Loucy (cell line): Measurements from ENCODE around the gene ZNF620.

Experiments
- H2AFZ ChIP-seq: fragments of 200-600 bp; sonication (generic); 2 replicates; pipeline ENCODE4 v1.6.0; 2016; ENCODE audit warnings: antibody characterized with exemption, mild to moderate bottlenecking, low read length, moderate library complexity
- H3F3A ChIP-seq: fragments of 200-600 bp; 2 replicates; pipeline ENCODE4 v1.6.0; 2016; ENCODE audit warnings: antibody characterized with exemption, low read depth, mild to moderate bottlenecking
- H3K27me3 ChIP-seq: fragments of 200-600 bp; sonication (generic); 2 replicates; pipeline ENCODE4 v1.6.1; 2014; ENCODE audit warnings: low read length, mild to moderate bottlenecking; ENCODE audit not compliant: insufficient read depth, poor library complexity, severe bottlenecking
- H3K36me3 ChIP-seq: fragments of 200-600 bp; sonication (generic); 2 replicates; pipeline ENCODE4 v1.6.1; 2016; ENCODE audit warnings: low read length; ENCODE audit not compliant: insufficient read depth
- H3K4me1 ChIP-seq: fragments of 200-600 bp; sonication (generic); 2 replicates; pipeline ENCODE4 v1.5.1; 2014; ENCODE audit warnings: low read length, mild to moderate bottlenecking; ENCODE audit not compliant: insufficient read depth, poor library complexity, severe bottlenecking
- H3K4me2 ChIP-seq: fragments of 200-600 bp; sonication (generic); 2 replicates; pipeline ENCODE4 v1.6.0; 2014; ENCODE audit warnings: antibody characterized with exemption, low read length, low read depth, mild to moderate bottlenecking; ENCODE audit not compliant: poor library complexity, severe bottlenecking
- H3K4me3 ChIP-seq: fragments of 200-600 bp; sonication (generic); 2 replicates; pipeline ENCODE4 v1.5.1; 2014; ENCODE audit warnings: low read length, mild to moderate bottlenecking, mixed read lengths; ENCODE audit not compliant: poor library complexity, severe bottlenecking
- H3K79me2 ChIP-seq: fragments of 200-600 bp; sonication (generic); 2 replicates; pipeline ENCODE4 v1.6.1; 2014; ENCODE audit warnings: low read length; ENCODE audit not compliant: insufficient read depth
- H3K9ac ChIP-seq: fragments of 200-600 bp; sonication (generic); 2 replicates; pipeline ENCODE4 v1.6.0; 2014; ENCODE audit warnings: mild to moderate bottlenecking, low read depth, low read length, moderate library complexity; ENCODE audit not compliant: poor library complexity, severe bottlenecking
- H3K9me2 ChIP-seq: fragments of 200-600 bp; sonication (generic); replicated peaks from 2 replicates; pipeline ENCODE4 v1.6.1; 2016; ENCODE audit warnings: low read depth, low read length, mixed read lengths
- H3K9me3 ChIP-seq: fragments of 200-600 bp; sonication (generic); 2 replicates; pipeline ENCODE4 v1.6.1; 2014; ENCODE audit warnings: mild to moderate bottlenecking, antibody characterized with exemption, low read length, low read depth; ENCODE audit not compliant: insufficient read depth
- H4K20me1 ChIP-seq: fragments of 200-600 bp; sonication (generic); 2 replicates; pipeline ENCODE4 v1.6.0; 2014; ENCODE audit warnings: antibody characterized with exemption, low read length, mild to moderate bottlenecking; ENCODE audit not compliant: insufficient read depth, poor library complexity, severe bottlenecking
- CTCF ChIP-seq: fragments of 200-600 bp; sonication (generic); conservative IDR thresholded peaks from 2 replicates; pipeline ENCODE4 v1.5.1; 2014; ENCODE audit warnings: mild to moderate bottlenecking, antibody characterized with exemption, low read length
- EZH2phosphoT487 ChIP-seq: fragments of 200-600 bp; IDR thresholded peaks from 2 replicates; pipeline ENCODE4 v1.6.1; 2018; ENCODE audit warnings: antibody characterized with exemption, mild to moderate bottlenecking, moderate library complexity, borderline replicate concordance

ZNF620 gene

GRCh38 chr3:40566694-40567093, 60.9 kb downstream of the ZNF620 start:
- Histone ChIP-seq H3K36me3 (no peaks in the 10 kb centered on the region), H3F3A (no peaks in the 10 kb centered on the region), H4K20me1 (no peaks in the 10 kb centered on the region), H3K9me2 (no peaks in the 10 kb centered on the region), H3K27me3 (no peaks in the 10 kb centered on the region), H2AFZ (no peak overlapping the region), H3K79me2 (no peaks in the 10 kb centered on the region), H3K4me1 (no peaks in the 10 kb centered on the region), H3K4me2 (no peak overlapping the region), H3K9me3 (no peaks in the 10 kb centered on the region), H3K9ac (no peak overlapping the region), H3K4me3 (no peak overlapping the region)
- TF ChIP-seq CTCF: no peak
- no peak for TF ChIP-seq EZH2phosphoT487
